ENCODE measurements around the gene HYAL3.

Gene HYAL3, protein sequence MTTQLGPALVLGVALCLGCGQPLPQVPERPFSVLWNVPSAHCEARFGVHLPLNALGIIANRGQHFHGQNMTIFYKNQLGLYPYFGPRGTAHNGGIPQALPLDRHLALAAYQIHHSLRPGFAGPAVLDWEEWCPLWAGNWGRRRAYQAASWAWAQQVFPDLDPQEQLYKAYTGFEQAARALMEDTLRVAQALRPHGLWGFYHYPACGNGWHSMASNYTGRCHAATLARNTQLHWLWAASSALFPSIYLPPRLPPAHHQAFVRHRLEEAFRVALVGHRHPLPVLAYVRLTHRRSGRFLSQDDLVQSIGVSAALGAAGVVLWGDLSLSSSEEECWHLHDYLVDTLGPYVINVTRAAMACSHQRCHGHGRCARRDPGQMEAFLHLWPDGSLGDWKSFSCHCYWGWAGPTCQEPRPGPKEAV

DNA sequence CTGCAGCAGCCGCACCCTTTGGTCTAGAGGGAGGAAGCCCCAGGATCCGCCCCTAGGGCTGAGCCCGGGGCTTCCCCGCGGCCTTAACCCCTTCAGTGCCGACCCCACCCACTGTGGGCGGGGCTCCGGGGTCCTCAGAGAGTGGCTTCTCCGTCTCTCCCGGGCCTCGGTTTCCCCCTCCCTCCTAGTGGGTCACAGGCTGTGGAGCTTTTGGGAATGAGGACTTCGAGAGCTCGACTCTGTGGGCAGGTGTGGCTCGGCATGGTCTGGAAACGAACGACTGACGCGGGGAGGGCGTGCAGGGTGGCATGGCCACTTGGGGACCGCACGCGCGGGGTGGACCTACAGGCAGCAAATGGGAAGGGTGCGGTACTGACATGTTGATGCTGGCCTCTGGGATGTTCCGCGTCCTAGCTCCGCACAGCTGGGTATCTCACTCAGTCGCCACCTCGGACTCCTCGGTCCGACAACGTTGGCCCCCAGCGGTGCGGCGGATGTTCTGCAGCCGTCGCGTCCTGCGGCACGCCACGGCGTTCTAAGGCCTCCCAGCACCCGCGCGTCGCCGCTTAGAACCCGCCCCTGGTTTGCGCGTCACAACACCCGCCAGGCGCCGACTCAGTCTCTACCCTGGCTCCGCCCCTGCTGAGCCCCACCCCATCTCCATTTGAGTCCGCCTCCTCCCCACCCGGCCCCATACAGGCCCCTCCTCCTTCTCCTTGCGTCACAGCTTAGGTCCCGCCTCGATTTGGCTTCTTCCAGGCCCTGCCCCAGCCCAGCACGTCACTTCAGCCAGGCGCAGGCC is at the start of gene HYAL3, which contains the start of gene NAA80:
HYAL3 (minus strand) TSS at position 570 of the 802 bp plus-strand sequence. CDS start 3,803 bp downstream, outside the sequence.
NAA80 (minus strand) TSS at position 570 of the 802 bp plus-strand sequence. CDS start 1,942 bp downstream, outside the sequence.
- peak; percentile 99 to 100 for DNase-seq (ENCODE audit: low read depth in 2 of 2)

DNA sequence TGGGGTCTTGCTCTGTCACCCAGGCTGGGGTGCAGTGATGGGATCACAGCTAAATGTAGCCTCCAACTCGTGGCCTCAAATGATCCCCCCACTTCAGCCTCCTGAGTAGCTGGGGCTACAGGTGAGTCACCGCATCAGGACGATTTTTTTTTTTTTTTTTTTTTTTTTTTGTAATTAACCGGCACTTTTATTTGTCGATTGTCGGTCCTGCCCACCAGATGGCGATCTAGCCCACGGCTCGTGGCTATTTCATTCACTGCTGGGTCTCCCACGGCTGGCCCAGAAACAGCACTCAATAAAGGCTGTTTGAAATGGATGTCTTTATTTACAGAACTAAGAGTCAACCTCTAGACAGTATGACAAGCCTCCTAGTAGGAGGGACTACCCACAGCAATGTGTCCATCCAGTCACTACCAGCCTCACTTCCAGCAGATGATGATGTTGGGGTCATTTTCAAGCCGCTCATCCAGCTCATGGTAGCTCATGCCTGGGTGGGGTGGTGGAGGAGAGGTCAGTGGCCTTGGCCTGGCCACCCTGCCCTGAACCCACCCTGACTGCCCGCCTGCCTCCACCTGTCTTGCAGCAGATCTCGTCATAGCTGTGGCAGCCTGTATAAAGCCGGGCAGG is 48.1 kb upstream of the HYAL3 start:
- DNase-seq (ENCODE audit: low read depth in 2 of 2) = peak; percentile 60 to 65

DNA sequence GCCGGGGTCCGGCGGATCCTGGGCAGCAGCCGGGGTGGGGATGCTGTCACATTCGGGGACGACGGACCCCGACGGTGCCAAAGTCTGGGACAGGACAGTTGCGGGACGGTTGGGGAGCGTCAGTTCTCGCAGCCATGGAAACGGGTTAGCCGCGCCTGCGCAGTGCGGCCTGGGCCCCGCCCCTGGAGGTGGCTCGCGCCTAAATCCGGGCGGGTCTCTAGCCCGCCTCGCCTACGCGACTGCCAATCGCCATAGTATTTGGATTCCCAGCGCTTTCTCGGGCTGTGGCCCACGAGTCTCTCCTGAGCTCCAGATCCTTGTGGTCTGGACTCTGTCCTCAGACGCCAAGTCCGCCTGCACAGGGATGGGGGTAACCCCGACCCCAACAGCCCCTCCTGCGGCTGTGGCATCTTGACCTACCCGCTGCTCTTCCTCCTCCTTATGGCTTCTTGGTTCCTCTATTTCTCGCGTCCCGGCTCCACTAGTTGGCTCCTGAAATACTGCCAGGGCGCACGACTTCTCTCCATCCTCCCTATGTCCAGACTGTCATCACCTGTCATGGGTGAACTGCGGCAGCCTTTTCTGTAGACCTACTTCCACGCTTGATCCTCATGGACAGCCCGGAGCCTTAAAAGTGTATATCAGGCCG is 46.5 kb upstream of the HYAL3 start, which contains the start of gene ZMYND10:
ZMYND10 (minus strand) TSS at position 147 of the 649 bp plus-strand sequence. CDS start 153 bp downstream, outside the sequence.
- peak in 1 of 2 donors; percentile 70 for DNase-seq (ENCODE audit: low read depth in 2 of 2)

DNA sequence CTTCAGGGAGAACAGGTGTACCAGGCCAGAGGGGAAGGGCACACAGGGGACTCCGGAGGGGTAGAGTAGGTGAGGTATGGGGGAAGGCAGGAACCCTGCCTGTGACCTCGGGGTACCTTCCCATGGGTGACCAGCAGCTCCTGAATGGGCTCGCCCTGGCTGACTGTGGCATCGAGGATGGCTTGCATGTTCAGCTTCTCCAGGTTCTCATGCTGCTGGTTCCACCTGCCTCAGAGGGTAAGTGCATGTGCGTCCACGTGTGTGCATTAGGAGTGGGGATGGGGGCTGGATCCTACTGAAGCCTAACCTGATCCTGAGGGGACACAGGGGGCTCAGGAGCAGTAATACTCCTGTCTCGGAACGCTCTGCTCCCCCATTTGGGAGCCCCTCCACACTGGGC is 45.8 kb upstream of the HYAL3 start:
- DNase-seq (ENCODE audit: low read depth in 2 of 2) = no peak

DNA sequence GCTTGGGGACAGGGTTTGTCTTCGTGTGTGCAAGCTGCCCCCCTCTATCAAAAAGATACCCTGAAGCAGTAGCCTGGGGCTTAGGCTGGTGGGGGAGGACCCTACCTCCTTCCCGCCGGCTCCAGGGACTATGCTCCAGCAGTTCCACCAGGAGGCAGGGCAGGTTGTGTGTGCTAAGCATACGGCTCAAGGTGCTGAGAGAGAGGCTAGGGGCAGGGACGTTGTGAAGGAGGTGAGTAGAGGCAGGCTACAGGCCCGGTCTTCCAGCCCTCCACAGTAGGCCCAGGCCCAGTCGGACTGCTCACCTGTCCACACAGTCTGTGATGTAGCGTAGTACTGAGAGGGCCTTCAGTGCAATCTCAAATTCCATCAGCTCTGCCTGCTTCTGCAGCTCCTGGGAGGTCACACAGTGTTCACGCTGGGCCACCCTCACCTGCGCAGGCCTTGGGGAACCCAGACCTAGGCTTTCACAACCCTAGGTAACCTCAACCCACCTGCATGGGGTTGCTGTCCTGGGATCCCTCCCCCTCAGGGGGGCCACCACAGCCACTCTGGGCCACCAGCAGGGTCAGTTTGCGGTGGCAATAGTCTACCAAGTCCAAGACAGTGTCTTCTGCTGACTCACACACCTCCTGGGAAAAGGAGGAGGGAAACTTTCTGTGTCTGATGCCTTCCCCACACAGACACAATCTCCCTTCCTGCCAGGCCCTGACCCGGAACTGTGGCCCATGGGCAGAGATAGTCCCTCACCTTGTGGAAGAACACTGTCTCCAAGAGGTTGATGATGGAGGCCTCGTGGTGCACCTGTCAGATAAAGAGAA is 43.8 kb upstream of the HYAL3 start:
- DNase-seq (ENCODE audit: low read depth in 2 of 2) = no peak

DNA sequence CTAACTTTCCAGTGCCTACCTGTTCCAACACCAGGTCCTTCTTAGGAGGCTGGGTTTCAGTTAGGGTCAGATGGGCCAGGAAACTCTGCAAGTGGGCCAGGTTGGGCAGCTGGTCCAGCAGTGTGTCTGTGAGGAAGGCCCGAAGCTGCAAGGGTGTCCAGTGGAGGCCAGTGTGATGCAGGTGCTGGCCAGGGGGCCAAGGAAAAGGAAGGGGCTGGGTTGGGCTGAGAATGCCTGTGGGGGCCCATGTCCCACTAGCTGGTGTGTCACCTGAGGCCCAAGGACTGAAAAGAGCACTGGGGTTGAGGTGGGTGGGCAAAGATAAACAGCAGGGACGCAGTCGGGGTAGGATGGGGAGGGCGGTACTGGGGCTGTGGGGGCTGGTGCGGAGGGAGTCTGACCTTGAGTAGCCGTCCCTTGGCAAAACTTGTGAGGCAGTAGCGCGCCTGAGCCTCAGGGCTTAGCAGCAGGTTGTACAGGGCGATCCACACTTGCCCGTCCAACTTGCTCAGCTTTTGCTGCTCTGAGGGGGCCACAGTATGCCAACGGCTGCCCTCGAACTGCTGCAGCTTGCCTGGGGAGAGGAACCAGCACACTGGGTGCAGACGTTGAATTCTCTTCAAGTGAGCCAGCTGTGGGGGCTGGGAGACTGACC is 42.9 kb upstream of the HYAL3 start:
- no peak for DNase-seq (ENCODE audit: low read depth in 2 of 2)

DNA sequence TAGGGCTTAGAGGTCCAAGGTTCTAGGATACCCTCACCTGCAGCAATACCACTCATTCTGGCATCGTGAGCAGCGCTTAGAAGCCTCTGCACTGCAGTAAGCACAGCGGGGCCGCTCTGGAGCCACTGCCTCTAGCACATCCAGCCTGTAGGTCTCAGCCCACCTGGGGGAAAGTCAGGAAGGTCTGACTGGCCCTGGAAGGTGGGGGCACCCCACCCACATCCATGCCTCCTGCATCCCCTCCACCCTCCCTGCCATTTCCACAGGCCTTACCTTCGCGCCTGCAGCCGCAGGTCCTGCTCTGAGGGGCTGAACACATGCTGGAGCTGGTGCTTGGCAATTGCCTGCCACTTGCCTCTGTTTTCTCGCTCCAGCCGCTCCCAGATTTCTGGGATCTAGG is 42.3 kb upstream of the HYAL3 start:
- DNase-seq (ENCODE audit: low read depth in 2 of 2) = no peak

DNA sequence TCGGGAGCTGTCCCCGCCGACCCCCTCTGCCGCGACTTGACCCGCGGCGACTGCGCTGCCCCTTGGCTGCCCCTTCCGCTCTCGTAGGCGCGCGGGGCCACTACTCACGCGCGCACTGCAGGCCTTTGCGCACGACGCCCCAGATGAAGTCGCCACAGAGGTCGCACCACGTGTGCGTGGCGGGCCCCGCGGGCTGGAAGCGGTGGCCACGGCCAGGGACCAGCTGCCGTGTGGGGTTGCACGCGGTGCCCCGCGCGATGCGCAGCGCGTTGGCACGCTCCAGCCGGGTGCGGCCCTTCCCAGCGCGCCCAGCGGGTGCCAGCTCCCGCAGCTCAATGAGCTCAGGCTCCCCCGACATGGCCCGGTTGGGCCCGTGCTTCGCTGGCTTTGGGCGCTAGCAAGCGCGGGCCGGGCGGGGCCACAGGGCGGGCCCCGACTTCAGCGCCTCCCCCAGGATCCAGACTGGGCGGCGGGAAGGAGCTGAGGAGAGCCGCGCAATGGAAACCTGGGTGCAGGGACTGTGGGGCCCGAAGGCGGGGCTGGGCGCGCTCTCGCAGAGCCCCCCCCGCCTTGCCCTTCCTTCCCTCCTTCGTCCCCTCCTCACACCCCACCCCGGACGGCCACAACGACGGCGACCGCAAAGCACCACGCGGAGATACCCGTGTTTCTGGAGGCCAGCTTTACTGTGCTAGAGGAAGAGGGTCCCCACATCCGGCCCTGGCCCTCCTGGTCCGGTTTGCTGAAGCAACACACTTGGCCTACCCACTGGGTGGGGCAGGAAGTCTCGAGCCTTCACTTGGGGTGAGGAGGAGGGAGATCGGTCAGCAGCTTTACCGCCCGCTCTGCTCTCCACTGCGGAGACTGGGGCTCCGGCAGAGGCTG is 41.5 kb upstream of the HYAL3 start, which contains the start of gene RASSF1:
RASSF1 (minus strand) TSS at position 389 of the 882 bp plus-strand sequence; CDS start at position 358, 31 bp downstream.
- peak in 1 of 2 donors; percentile 65 for DNase-seq (ENCODE audit: low read depth in 2 of 2)

DNA sequence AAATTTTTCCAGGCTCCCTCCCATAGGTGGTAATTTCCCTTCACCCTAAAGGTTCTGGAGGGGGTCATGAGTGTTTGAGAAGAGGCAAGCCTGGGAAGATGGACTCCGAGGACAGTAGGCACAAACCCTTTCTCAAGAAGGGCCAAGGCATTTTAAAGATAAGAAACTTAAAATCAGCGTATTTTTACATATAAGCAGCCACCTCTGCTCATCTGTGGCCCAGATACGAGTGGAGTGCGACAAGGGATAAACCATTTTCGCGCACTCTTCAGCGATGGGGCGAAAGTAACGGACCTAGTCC is 40.9 kb upstream of the HYAL3 start:
- no peak for DNase-seq (ENCODE audit: low read depth in 2 of 2)

DNA sequence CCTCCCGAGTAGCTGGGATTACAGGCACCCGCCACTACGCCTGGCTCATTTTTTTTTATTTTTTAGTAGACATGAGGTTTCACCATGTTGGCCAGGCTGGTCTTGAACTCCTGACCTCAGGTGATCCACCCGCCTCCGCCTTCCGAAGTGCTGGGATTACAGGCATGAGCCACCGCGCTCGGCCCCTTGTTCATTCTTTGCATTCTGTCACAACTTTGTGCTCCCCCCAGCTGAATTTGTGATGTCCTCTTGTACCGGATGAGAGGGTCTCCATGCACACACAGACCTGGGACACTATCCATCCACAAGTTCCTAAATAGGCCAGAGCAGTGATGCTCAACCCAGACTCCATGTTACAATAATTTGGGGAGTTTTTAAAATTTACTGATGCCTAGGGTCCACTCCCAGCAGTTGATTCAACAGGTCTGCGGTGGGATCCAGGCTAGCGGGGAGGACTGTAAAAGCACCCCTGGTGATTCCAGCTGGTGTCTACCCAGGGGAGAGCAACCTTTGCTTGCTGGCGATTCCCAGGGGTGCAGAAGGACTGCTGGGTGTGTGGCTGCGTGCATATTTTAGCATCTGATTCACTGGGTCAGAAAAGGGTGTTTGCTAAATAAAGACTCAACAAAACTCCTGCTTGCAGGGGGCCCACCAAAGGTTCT is 40.4 kb upstream of the HYAL3 start:
- DNase-seq (ENCODE audit: low read depth in 2 of 2) = no peak

DNA sequence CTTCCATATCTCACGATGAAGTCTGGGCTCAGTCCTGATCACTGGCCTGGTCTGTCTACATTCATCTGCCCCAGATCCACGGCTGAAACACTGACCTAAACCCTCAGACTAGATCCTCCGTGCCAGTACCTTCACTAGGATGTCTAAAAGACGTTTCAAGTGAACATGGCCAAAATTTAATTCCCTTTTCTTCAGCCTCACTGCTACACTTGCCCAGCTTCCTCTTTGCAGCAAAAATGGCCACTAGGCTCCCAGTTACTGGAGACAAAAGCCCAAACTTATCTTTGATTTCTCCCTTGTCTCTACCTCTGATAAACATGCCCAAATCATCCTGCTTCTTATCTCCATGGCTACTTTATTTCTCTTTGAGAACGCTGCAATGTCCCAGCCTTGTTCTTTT is 39.8 kb upstream of the HYAL3 start:
- DNase-seq (ENCODE audit: low read depth in 2 of 2) = no peak

DNA sequence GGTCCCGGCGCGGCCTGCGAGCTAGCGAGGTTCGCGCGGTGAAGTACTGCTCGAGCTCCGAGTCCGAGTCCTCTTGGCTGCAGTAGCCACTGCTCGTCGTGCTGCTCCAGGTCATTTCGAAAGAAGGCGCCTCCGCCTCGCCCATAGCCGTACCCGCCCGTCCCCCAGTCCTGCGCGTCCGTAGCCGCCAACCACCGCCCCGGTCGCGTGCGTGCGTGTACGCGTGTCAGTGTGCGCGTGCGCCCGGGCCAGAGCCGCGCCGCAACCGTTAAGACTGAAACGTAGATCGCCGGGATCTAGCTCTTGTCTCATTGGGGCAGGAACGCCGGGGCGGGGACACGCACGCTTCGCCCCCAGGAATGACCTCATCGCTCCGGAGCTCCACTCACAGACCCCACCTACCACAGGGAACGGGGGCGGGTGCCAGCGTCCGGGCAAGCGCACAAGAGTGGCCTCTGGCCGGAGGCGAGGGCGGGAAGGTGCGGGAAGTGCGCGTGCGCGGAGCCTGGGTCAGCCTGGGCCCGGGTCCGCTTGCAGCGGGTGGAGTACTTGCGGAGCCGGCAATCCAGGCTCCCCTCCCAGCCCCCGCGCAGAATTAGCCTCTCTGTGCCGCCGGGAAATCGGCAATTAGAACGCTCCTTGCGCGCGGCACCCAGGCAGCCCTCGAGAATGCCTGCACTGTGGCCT is 38.1 kb upstream of the HYAL3 start:
- peak; percentile 96 to 97 for DNase-seq (ENCODE audit: low read depth in 2 of 2)

DNA sequence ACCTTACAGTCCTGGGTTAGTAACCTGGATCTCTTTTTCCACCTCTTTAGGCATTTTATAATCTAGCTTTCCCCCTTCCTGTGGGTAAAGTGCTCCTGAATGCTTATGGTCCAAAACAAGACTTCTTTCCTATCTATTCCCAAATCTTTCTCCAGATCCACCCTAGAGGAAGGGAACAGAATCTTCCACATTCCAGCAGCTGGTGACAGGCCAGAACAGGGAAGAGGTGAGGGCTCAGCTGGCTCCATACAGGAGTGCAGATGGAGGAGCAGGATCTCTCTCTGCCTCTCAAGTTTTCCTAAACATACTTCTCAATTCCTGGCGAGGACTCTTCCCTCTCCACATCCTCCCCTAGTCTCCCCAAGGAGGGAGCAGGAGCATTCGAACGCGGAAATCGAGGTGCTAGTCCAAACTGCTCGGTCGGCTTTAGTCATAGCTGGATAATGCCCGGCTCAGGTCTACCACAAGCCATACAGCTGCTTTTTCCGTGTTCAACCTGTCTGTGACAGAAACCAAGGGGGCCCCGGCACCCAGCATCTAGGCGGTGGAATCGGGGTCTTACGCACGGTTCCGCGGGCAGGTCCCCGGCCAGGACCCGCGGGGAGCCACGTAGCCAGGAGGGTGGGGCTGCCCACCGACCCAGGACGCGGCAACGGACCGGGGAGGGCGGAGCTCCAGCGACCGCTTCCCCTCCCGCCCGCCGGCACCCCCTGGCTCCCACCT is 37.4 kb upstream of the HYAL3 start:
- peak in 1 of 2 donors; percentile 50 for DNase-seq (ENCODE audit: low read depth in 2 of 2)

DNA sequence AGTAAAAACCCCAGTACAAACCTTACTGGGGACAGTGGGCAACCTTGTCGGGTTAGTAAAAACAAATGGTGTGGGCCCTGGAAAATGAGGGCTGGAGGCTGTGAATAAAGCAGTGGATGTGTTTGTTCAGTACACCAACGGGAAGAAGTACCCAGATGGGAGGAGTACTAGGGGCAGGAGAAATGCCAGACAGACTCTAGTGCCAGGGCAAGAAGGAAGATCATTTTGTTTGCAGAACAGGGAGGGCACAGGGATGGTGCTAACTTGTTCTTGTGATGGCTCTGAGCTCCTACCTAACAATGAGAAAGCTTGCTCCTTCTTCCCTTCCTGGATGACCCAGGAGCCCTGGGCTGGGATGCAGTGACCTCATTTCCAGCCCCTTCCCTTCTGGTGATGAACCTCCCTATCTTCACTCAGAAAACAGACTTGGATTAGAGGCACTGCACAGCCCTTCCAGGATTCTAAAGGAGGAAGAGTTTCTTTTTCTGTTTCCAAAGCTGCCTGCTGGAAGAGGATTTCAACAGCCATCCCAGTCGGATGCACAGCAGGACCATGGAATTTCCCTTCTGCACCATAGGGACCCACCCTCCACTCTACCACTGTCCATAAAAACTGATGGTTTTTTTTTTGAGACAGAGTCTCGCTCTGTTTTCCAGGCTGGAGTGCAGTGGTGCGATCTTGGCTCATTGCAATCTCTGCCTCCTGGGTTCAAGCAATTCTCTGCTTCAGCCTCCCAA is 35.3 kb upstream of the HYAL3 start:
- no peak for DNase-seq (ENCODE audit: low read depth in 2 of 2)

DNA sequence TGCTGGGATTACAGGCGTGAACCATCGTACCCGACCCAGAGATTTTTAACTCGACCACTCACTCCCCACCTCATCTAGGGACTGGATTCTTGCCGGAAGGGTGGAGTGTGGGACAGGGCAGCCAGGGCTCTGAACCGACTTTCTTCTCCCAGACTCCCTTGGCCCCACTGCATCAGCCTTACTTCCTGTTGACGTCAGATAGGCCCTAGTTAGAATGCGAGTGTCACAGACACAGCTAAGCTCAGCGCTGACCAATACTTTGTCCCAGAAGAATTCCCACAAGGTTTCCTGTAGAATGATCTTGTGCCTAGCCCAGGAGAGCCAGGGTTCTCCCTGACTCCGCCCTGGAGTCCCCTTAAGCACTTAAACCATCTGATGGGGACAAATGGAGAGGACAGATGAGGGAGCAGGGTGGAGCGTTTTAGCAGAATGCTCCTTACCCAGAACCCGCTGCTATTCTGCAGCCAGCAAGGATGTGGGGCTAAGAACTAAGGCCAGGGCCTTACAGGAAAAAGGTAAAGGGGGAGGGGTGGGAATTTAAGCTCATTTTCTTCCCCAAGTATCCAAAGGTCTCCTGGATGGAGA is 34.6 kb upstream of the HYAL3 start:
- DNase-seq (ENCODE audit: low read depth in 2 of 2) = no peak

DNA sequence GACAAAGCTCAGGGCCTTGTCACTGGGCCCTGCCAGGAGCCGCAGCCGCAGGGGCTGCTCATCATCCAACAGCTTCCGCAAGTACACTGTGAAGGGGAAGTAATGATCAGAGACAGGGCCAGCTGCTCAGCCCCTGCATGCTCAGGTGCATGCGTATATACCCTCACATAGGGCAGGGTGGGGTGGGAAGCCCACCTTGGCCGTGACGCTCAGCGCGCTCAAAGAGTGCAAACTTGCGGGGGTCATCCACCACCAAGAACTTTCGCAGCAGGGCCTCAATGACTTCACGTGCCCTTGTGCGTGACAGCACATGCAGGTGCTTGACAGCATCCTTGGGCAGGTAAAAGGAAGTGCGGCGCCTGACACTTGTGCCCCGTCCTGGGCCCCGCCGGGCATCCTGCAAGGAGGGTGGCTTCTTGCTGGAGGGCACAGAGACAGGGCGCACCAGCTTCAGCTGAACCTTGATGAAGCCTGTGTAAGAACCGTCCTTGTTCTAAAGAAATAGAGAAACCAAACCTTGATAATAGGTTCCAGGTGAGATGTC is 32.2 kb upstream of the HYAL3 start:
- no peak for DNase-seq (ENCODE audit: low read depth in 2 of 2)
